ENCODE results near the gene SLC4A11. TPM values are rescaled to one million over a fixed set of nuclear protein-coding genes. Genes with fewer than 3 reads are reported as not detected.

SLC4A11 gene
- polyA plus RNA-seq, 1 donor (not counting 4 experiments of a cell fraction or from before 2014, with no cell fraction given): 4.7 TPM

DNA sequence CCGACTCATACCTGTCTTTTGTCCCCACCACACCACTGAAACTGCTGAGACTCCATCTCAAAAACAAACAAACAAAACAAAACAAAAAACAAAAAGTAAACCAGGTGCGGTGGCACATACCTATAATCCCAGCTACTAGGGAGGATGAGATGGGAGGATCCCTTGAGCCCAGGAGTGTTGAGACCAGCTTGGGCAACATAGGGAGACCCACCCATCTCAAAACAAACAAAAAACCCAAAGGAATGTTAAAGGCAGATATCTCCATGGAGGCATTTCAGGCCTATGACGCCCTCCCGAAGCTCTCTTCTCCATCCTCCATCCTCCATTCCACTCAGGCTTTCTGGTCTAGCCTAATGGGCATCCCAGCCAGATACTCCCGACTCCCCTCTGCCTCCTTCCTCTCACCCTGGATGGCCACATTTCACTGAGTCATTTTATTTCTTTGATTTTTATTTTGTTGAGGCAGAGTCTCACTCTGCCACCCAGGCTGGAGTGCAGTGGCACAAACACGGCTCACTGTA lies 3.2 kb upstream of the SLC4A11 start:
- Histone ChIP-seq H3K36me3 (ENCODE audit: control insufficient read depth in 2 of 2, extremely low read depth in 1 of 2, insufficient read depth in 2 of 2, low read length in 2 of 2) (peaks cover 0 to 2% of the 10 kb centered on the region in 2 experiments), H3K79me2 (ENCODE audit: control insufficient read depth, insufficient read depth, low read length) (no peaks in the 10 kb centered on the region), H3K9me3 (ENCODE audit: control insufficient read depth, low read depth, low read length) (no peaks in the 10 kb centered on the region), H3K27me3 (ENCODE audit: control insufficient read depth, extremely low read depth, insufficient read depth, low read length) (no peaks in the 10 kb centered on the region), H3K4me2 (ENCODE audit: control insufficient read depth, extremely low read depth, insufficient read depth, low read depth, low read length) (no peak overlapping the region), H3K4me1 (ENCODE audit: control insufficient read depth, extremely low read depth, insufficient read depth, low read length) (peaks cover 9% of the 10 kb centered on the region), H3K27ac (ENCODE audit: control insufficient read depth, insufficient read depth, low read length) (no peak overlapping the region), H4K20me1 (ENCODE audit: control insufficient read depth, extremely low read depth, insufficient read depth, low read length) (no peaks in the 10 kb centered on the region), H3K9me1 (ENCODE audit: control insufficient read depth, extremely low read depth, insufficient read depth, low read length) (no peaks in the 10 kb centered on the region), H3K4me3 (ENCODE audit: control insufficient read depth in 2 of 3, extremely low read depth in 1 of 3, insufficient read depth in 2 of 3, low read depth in 1 of 3, low read length in 3 of 3) (no peak overlapping the region), H3K9ac (ENCODE audit: control insufficient read depth, extremely low read depth, insufficient read depth, low read length) (no peak overlapping the region), H2AFZ (ENCODE audit: control insufficient read depth, low read length) (no peak overlapping the region)
- no peak for FAIRE-seq
- dilution Hi-C loops (cut with MboI; ENCODE audit: extremely low pct_ligation_motif_present, low sequenced_read_pairs): no loop called here
- no peak for DNase-seq (ENCODE audit: low read depth, low spot score)
- TF ChIP-seq CTCF (optimal IDR thresholded peaks at IDR 0.05 in 1 of 3, IDR thresholded peaks at IDR 0.05 in 1 of 3, conservative IDR thresholded peaks at IDR 0.05 in 1 of 3; ENCODE audit: extremely low read depth in 1 of 3, insufficient read depth in 2 of 3, low read length in 3 of 3) (no peak), EZH2 (IDR thresholded peaks at IDR 0.05; ENCODE audit: low read length) (no peak)

- Histone ChIP-seq H3K36me3 (ENCODE audit: control insufficient read depth in 2 of 2, extremely low read depth in 1 of 2, insufficient read depth in 2 of 2, low read length in 2 of 2) (peaks cover 0 to 2% of the 10 kb centered on the region in 2 experiments), H3K4me3 (ENCODE audit: control insufficient read depth in 2 of 3, extremely low read depth in 1 of 3, insufficient read depth in 2 of 3, low read depth in 1 of 3, low read length in 3 of 3) (peak overlapping the region in 2 of 3 experiments; percentile 66 to 87)
Measured at GRCh38 chr20:3240776-3241363, 1.9 kb upstream of the SLC4A11 start.

More at GRCh38 chr20:3240776-3241363, 1.9 kb upstream of the SLC4A11 start:
- H3K4me2 ChIP-seq (ENCODE audit: control insufficient read depth, extremely low read depth, insufficient read depth, low read depth, low read length): peak overlapping the region; percentile 87
- no peak for DNase-seq (ENCODE audit: low read depth, low spot score)
- no peak overlapping the region for H3K9ac ChIP-seq (ENCODE audit: control insufficient read depth, extremely low read depth, insufficient read depth, low read length)
- no peak overlapping the region for H2AFZ ChIP-seq (ENCODE audit: control insufficient read depth, low read length)
- dilution Hi-C loops (cut with MboI; ENCODE audit: extremely low pct_ligation_motif_present, low sequenced_read_pairs): no loop called here
- H3K4me1 ChIP-seq (ENCODE audit: control insufficient read depth, extremely low read depth, insufficient read depth, low read length): peaks cover 18% of the 10 kb centered on the region
- no peaks in the 10 kb centered on the region for H3K9me1 ChIP-seq (ENCODE audit: control insufficient read depth, extremely low read depth, insufficient read depth, low read length)
- H3K27ac ChIP-seq (ENCODE audit: control insufficient read depth, insufficient read depth, low read length): no peak overlapping the region
- no peaks in the 10 kb centered on the region for H3K27me3 ChIP-seq (ENCODE audit: control insufficient read depth, extremely low read depth, insufficient read depth, low read length)
- TF ChIP-seq EZH2 (IDR thresholded peaks at IDR 0.05; ENCODE audit: low read length): no peak
- TF ChIP-seq CTCF (optimal IDR thresholded peaks at IDR 0.05 in 1 of 3, IDR thresholded peaks at IDR 0.05 in 1 of 3, conservative IDR thresholded peaks at IDR 0.05 in 1 of 3; ENCODE audit: extremely low read depth in 1 of 3, insufficient read depth in 2 of 3, low read length in 3 of 3): no peak
- no peaks in the 10 kb centered on the region for H3K9me3 ChIP-seq (ENCODE audit: control insufficient read depth, low read depth, low read length)
- peaks cover under 1% of the 10 kb centered on the region for H4K20me1 ChIP-seq (ENCODE audit: control insufficient read depth, extremely low read depth, insufficient read depth, low read length)
- H3K79me2 ChIP-seq (ENCODE audit: control insufficient read depth, insufficient read depth, low read length): no peaks in the 10 kb centered on the region
- FAIRE-seq: no peak

Measured in keratinocyte (primary cell).